Gastrocnemius medialis (tissue), 4 donors: ENCODE data around the gene LRMDA.

Source experiments
- POLR2A ChIP-seq, 2 donors: fragments of 450-650 bp; IDR thresholded peaks; one replicate each; pipeline ENCODE4 v1.6.1; 2017; ENCODE audit warnings: antibody characterized with exemption in 2 of 2, mild to moderate bottlenecking in 2 of 2, moderate library complexity in 2 of 2
- TF ChIP-seq, protein P1 (sequence below), 5 experiments: fragments of 450-650 bp in 3 of 5; fragments of 200-600 bp in 2 of 5; sonication (generic) in 2 of 5; IDR thresholded peaks in 4 of 5; conservative IDR thresholded peaks in 1 of 5; 1 replicate in 4 of 5; 2 replicates in 1 of 5; pipeline ENCODE4 v1.5.1; 2016 to 2019; ENCODE audit warnings: antibody characterized with exemption in 5 of 5, mild to moderate bottlenecking in 3 of 5, moderate library complexity in 3 of 5

DNA sequence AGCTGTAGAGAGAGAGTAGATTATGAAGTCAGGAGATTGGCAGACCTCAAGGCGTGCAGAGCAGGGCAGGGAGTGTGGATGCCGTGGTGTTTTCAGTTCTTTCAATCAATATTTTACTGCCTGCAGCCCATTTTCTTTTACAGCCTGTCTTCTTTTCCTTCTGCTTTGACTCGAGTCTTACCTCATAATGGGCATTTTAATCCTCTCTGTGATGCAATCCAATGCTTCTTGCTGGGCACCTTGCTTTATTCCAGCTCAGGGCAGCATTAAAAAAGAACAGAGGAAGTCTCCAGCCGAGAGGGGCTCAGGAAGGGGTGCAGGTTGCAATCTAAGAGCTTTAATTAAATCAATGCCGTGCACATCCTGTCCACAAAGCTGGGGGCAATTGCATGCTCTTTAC is 839.0 kb downstream of the LRMDA start:
- TF ChIP-seq, protein P1, sequence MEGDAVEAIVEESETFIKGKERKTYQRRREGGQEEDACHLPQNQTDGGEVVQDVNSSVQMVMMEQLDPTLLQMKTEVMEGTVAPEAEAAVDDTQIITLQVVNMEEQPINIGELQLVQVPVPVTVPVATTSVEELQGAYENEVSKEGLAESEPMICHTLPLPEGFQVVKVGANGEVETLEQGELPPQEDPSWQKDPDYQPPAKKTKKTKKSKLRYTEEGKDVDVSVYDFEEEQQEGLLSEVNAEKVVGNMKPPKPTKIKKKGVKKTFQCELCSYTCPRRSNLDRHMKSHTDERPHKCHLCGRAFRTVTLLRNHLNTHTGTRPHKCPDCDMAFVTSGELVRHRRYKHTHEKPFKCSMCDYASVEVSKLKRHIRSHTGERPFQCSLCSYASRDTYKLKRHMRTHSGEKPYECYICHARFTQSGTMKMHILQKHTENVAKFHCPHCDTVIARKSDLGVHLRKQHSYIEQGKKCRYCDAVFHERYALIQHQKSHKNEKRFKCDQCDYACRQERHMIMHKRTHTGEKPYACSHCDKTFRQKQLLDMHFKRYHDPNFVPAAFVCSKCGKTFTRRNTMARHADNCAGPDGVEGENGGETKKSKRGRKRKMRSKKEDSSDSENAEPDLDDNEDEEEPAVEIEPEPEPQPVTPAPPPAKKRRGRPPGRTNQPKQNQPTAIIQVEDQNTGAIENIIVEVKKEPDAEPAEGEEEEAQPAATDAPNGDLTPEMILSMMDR (IDR thresholded peaks at IDR 0.05 in 4 of 5, conservative IDR thresholded peaks at IDR 0.05 in 1 of 5) = no peak
- no peak for TF ChIP-seq POLR2A (IDR thresholded peaks at IDR 0.05)
